Femur (tissue), 1 donor: ENCODE data around the gene ASB3.

Source experiments
- DNase-seq: peaks from one replicate; pipeline ENCODE4 v3.0.0-alpha.2; 2017

The ASB3 gene

DNA sequence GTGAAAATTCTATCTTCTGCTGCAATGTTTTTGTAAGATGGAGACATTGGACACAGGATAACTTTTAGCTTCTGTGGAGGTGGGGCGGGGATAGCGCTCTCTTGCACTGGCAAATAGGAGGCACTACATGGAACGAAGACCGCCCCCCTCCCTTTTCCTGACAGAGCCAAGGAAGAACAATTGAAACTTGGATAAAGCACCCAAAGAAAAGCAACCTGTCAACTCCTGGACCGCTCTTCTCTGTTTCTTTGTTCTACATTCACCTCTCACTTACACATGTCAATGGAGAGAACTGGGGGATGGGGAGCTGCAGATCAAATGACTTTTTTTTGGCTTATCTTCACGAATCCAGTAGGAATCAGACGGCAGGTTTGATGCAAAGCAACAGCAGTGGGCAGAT, 145.5 kb downstream of the ASB3 start:
- no peak for DNase-seq

DNA sequence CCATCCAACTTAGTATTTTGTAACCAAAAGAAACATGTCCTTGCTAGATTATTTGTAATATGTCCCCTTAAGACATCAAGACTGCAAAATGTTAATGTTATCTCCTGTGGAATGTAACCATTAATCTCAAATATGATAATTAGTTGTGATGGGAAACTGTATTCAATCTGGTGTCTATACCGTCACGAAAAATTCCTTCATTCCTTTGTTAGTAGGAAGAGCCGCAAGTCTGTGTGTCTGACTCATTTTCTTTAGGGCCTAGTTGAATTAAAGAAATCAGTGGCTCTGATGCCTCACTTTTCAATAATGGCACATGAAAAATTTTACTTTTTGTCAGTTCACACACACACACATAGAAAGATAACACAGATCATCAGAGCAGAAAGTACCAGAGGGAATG, 146.3 kb downstream of the ASB3 start:
- DNase-seq: no peak

DNA sequence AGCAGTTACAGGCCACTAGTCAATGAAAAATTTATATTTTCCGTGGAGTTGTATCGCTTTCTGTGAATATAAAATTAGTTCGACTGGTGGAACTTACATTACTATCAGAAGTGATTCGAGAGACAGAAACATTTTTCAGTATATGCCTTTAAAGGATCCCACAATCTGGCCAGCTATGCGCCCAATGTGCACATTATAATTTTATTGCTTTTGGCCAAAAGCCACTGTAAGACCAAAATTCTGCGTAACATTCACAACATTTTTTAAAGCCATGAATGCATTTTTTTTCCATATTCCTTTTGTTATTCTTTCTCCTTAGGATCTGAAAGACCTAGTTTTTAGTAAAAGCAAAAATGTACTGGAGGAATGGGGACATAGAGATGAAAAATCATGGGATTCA, 150.2 kb downstream of the ASB3 start:
- DNase-seq: peak; percentile 27

DNA sequence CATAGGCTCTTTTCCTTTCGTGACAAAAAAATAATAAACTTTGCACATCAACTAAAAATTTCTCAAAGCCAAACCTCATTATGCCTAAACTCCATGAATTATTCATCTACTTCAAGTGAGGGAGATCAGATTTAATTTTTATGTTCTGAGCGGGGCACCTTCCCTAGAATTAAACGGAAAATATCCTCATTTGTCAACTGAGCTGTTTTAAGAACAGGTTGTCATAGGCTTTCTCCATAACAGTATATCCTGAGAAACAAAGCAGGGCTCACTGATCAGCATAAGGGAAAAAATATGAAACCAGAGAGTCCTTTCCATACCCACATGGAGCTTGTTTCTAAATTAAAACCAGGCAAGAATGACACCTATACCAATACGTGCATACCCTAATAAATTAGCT, 150.6 kb downstream of the ASB3 start:
- DNase-seq: no peak

- DNase-seq: no peak
Measured at GRCh38 chr2:53635694-53636093, 151.1 kb downstream of the ASB3 start.

- no peak for DNase-seq
Measured at GRCh38 chr2:53633441-53633840, 153.3 kb downstream of the ASB3 start.

DNA sequence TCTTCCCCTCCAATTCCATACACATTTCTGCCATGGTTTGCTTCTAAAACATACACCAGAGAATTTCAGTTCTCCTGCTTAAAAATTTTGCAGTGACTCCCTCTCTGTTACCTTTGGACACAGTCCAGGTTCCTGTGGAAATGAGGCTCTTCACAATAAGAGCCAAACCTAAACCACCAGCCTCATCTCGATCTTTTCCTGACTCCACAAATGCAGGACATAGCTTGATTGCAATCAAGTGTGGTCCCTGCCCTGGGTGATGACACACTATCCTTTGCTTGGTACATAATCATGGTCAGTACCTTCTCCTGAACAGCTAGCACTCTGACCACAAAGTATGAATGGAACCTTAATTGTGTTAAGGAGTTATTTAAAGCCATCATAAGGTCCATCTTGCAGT, 154.0 kb downstream of the ASB3 start:
- peak; percentile 55 for DNase-seq

DNA sequence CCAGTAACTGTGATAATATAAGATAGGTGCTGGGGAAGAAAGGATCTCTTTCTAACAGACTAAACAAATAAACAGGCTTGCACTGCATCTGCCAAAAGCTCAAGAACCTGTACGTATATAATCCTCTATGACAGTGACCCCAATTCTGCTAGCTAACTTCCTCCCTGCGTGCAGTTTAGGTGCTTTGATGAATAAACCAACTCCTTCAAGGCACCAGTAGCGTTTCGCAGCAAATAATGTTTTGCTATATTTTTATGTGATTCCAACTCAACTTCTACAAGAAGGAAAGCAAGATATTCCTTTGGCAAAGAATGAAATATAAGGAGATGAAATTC, 154.7 kb downstream of the ASB3 start:
- no peak for DNase-seq

- DNase-seq: no peak
Measured at GRCh38 chr2:53631313-53632125, 155.2 kb downstream of the ASB3 start.

DNA sequence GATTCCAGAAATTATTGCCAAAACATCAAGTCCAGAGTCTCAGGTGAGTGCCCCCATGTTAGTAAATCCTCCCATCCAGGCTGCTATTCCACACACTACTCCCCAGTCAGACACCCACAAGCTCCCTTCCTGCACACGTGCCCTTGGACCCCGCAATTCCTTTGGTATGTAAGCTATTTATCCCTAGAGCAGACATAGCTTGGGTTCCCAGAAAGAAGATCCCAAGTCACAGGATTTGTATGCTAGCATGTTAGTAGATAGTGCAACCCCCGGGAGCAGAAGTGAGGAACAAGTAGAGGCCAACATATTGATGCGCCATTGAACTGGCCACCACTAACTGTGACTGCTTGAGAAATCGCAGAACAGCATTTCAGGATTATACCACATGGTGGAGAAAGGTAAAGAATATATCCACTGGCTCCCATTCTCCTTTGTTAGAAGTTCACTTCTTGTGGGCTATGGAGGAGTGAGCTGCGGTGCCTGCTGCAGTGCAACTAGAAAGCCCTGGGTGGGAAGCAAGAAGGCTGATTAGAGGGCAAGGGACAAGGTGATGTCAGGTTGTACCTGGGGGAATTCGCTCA, 156.6 kb downstream of the ASB3 start:
- DNase-seq: no peak

- peak; percentile 43 for DNase-seq
Measured at GRCh38 chr2:53629501-53629900, 157.3 kb downstream of the ASB3 start.

GRCh38 chr2:53629001-53629400, 157.8 kb downstream of the ASB3 start:
- DNase-seq: no peak

DNA sequence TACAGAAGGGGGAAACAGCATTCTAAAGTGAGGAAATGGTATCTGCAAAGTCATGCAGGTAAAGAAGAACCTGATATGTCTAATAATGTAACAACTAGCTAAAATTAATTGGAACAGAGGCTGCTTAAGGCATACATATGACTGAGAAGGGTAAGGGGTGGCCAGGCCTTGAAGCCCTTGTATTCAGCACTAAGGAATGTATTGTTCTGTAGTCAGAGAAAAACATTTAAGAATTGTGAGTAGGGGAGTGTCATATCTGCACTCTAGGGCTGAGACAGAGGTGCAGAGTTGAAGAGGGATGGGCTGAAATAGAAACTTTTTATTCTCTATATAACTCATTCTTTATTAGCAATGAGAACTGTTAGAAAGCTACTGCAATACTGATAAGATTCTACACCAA, 164.6 kb downstream of the ASB3 start:
- DNase-seq: no peak

DNA sequence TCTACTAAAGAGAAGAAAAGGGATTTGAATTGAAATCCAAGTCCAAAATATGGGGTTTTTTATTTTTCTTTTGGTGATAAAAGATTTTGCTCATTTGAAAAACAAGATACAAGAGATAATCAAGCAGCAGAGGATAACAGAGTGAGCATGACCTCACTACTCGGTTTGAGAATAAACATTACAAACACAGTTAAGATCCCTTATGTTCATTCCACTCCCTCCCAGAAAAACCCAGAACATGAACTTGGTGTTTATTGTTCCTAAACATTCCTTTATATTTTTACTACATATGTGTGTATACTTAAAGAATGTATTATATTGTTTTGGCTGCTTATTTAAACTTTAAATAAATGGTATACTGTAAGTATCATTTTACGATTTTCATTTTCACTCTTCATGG, 165.8 kb downstream of the ASB3 start:
- no peak for DNase-seq
